HG03097 (cell line): Measurements from ENCODE around the gene CEMIP.
"Not testable (repeated sequence)": the region's sequence is repeated elsewhere in the genome, so short reads cannot be mapped to it uniquely, and the experiment has no call there.

Experiments used
- ATAC-seq: cut with Tn5 transposase; IDR thresholded peaks from one replicate; pipeline ENCODE4 v1.9.1; 2021; ENCODE audit not compliant: unreplicated experiment, low FRiP score

CEMIP gene

DNA sequence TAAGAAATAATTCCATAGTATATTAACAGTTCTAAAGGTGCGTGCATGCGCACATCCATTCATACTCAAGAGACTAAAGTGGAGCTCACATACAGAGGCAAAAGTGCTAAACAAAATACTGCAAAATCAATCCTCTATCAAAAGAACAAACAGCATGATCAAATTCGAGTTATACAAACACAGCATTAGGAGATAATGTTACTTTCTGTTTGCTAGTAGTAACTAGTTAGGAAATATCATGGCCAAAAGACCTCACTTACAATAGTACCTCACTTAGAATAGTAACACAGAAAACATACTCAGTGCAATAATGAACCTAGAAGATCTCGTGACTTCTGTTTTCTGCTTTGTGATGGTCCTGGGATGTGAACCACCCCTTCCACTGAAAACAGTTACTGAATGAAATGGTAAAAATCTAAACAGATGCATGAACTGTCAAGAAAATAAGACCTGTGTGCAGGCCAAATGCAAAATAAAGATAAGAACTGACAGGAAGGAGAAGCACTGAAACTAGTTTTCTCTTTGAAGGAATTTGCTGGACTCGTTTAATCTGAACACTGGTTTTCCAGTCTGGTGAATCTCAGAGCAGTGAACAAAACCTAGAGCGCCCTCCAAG, 20.9 kb upstream of the CEMIP start:
- no peak for ATAC-seq

- ATAC-seq: no peak
Observed at GRCh38 chr15:80760960-80761359, 18.2 kb upstream of the CEMIP start.

GRCh38 chr15:80761754-80762153, 17.4 kb upstream of the CEMIP start:
- no peak for ATAC-seq

GRCh38 chr15:80763235-80763634, 15.9 kb upstream of the CEMIP start:
- not testable (repeated sequence) for ATAC-seq

- ATAC-seq: no peak
Observed at GRCh38 chr15:80764535-80764934, 14.6 kb upstream of the CEMIP start.

DNA sequence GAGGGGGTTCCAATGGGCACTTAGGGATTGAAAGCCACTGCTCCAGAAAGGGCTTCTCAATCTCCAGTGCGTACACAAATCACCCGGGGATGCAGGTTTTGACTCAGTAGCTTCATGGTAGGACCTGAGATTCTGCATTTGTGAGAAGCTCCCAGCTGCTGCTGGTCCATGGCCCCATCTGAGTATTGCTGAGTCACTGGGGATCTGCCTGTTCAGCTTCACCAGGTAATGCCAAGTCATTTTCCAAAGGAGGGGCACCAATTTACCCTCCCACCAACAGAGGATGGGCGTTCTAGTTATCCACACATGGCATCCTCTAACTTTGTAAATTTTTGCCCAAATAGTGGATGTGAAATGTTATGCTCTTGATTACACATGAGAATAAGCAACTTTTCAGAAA, 12.9 kb upstream of the CEMIP start:
- ATAC-seq: no peak

DNA sequence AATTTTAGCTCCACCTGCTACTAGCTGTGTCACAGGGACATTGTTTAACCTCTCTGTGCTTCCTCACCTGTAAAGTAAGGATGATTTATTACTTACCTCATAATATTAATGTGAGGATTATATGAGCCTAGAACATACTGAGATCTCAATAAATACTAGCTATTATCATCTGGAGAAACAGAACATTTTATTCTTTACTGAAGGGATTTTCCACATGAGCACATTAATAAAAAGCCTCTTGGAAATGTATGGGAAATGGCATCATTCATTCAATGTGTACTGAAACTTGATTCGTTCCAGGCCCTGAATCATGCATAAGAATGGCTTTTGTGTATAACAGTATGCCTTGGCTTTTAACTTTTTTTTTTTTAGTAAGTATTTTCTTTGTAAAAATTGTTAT, 11.0 kb upstream of the CEMIP start:
- no peak for ATAC-seq

- no peak for ATAC-seq
Observed at GRCh38 chr15:80769153-80769828, 9.9 kb upstream of the CEMIP start.

GRCh38 chr15:80769829-80770705, 9.1 kb upstream of the CEMIP start:
- ATAC-seq: no peak

DNA sequence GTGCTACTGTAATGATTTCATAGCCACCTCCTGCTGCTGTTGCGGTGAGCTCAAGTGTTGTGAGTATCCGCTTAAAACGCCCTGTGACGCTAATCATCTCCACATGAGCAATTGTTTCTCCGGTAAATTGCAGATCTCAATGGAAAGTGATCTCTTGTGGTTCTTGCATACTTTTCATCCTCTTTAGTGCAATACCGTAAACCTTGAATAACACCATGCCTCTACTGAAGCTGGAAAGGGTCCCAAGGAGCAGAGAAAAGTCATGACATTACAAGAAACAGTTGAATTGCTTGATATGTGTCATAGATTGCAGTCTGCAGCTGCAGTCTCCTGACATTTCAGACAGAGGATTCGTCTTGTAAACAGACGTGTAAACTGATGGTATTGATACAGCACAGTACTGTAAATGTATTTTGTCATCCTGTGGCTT, 6.0 kb upstream of the CEMIP start:
- ATAC-seq: no peak

GRCh38 chr15:80773792-80774352, 5.3 kb upstream of the CEMIP start:
- ATAC-seq: no peak

GRCh38 chr15:80774486-80774885, 4.7 kb upstream of the CEMIP start:
- no peak for ATAC-seq

DNA sequence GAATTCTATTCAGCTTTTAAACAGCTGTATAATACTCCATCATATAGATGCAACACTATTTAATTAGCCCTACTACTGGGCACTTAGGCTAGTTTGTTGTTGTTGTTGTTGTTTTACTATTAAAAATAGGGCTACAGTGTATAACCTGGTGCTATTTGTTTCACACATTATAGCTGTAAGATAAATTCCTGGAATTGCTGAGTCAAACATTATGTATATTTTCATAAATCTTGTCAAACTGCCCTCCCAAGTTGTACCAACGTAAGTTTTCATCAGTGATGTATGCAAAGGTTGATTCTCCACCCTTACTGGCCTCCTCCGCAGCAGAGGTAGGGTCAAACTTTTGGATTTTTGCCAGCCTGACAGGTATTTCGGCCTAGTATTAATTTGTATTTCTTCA, 3.8 kb upstream of the CEMIP start:
- no peak for ATAC-seq

DNA sequence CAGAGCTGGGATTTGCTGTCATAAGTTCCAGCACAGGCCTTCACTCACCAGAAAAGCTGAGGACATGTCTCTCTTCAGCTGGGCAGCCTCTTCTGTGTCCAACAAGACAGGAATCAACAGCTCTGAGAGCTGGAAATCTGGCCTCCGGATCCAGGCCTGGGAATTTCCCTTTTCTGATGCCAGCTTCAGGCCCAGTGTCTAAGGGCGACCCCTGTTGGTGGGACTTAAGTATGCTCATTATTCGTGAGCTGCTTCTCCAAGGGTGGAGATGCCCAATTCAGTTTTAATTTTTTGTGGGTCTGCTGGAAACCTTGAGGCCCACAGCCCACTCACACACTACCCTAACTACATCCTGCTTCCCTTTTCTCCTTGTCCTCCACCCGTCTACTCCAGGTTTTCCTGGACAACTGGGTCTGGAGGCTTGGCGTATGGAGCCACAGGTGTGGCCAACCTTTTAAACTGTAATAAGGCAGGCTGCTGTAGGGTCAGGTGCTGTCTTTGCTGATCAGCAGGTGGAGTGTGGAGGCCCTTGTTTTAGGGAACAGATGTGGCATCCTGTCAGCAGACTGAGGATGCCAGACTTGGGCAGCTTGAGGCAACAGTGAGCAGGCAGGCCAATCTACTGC, 2.6 kb upstream of the CEMIP start:
- no peak for ATAC-seq

DNA sequence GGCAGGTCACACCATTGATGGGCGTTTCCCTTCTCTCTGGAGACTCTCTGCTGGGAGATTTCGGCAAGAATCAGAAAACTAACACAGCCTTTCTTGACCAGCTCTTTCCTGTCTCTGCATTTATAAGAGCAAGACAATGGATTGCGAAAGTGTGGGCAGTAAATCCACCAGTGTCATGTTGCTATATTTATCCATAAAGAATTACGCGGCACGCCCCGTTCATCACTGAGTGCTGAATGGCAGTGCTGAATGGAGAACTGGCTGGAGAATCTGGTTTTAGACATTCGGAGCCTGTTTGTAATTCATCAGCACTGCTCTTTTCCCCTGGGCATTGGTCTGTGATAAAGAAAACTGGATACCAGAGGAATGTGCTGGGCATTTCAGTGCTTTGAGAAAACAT, 2.0 kb upstream of the CEMIP start:
- no peak for ATAC-seq

- ATAC-seq: no peak
Observed at GRCh38 chr15:80777826-80778620, 1.1 kb upstream of the CEMIP start.

DNA sequence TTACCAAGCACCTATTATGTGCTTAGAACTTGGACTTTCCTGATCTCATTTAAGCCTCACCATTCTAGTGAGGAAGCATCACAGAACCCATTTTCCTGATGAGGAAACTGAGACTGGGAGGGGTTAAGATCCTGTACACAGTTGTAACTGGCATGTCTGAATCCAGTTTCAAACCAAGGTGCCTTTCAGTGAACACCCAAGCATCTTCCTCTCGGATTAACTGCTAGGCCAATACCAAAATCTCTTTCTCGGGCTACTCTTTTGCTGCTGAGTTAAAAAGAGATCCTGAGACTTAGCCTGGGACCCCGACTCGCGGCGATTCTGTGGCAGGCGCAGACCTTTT, 578 bp upstream of the CEMIP start:
- no peak for ATAC-seq

GRCh38 chr15:80779658-80780415, 667 bp downstream of the CEMIP start:
- no peak for ATAC-seq

DNA sequence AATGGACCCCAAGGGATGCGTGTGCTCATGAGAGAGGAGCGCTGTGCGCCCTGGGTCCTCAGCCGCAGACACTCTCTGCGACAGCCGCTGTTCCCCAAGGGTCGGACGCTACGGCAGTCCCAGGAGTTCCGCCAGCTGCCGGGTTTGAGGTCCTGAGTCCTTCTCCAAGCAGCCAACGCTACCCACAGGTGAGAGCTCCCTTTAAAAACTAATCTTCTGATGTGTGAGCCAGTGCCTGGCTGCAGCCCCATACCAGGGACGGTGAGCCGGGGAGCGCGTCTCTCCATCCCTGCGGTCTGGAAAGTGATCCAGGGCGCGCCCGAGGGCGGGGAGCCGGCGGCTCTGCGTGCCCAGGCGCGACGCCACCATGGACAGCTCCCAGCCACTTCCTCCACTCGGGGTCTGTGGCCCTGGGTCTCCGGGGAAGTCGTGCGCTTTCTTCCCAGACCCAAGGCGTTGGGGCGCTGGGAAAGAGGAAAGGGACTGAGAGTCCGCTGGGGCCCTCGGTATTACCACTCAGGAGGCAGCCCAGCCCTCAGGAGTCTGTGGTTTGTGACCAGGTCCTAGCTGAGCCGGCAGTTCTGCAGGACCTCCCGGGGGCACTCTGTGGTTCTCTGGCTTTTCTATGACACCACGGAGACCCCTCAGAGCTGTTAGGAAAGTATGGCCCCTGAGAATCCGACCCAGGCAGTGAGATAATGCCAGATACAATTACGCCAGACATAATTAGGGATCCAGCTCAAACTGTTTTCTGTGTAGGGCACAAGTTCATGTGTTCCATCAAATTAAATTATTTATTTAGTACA, 1.4 kb downstream of the CEMIP start:
- no peak for ATAC-seq
